Measurements from ENCODE around the gene ATP1A4. TPM values are rescaled to one million over a fixed set of nuclear protein-coding genes. Genes with fewer than 3 reads are reported as not detected.

ATP1A4 gene
- total RNA-seq, 1 donor from 2014 or later: not detected

- Mint-ChIP-seq H3K4me1 (ENCODE audit: low read depth, unreplicated experiment) (peaks cover 15% of the 10 kb centered on the region), H3K4me3 (ENCODE audit: unreplicated experiment) (no peak overlapping the region), H3K9me3 (ENCODE audit: unreplicated experiment) (peaks cover 6% of the 10 kb centered on the region), H3K27me3 (ENCODE audit: unreplicated experiment) (peaks cover 7% of the 10 kb centered on the region), H3K27ac (ENCODE audit: unreplicated experiment) (no peak overlapping the region), H3K36me3 (ENCODE audit: unreplicated experiment) (peaks cover 4% of the 10 kb centered on the region)
- no peak for TF ChIP-seq CTCF (IDR thresholded peaks at IDR 0.05; ENCODE audit: partially characterized antibody, unreplicated experiment)
- DNase-seq: no peak
Observed at GRCh38 chr1:160168016-160168415, 16.6 kb downstream of the ATP1A4 start.

- H3K4me3 Mint-ChIP-seq (ENCODE audit: unreplicated experiment): no peak overlapping the region
- H3K4me1 Mint-ChIP-seq (ENCODE audit: low read depth, unreplicated experiment): peaks cover 15% of the 10 kb centered on the region
- peaks cover 7% of the 10 kb centered on the region for H3K27me3 Mint-ChIP-seq (ENCODE audit: unreplicated experiment)
- no peak for TF ChIP-seq CTCF (IDR thresholded peaks at IDR 0.05; ENCODE audit: partially characterized antibody, unreplicated experiment)
- H3K27ac Mint-ChIP-seq (ENCODE audit: unreplicated experiment): no peak overlapping the region
- peaks cover 4% of the 10 kb centered on the region for H3K36me3 Mint-ChIP-seq (ENCODE audit: unreplicated experiment)
- peaks cover 4% of the 10 kb centered on the region for H3K9me3 Mint-ChIP-seq (ENCODE audit: unreplicated experiment)
- DNase-seq: no peak
Observed at GRCh38 chr1:160168609-160169369, 17.4 kb downstream of the ATP1A4 start.

- Mint-ChIP-seq H3K27me3 (ENCODE audit: unreplicated experiment) (peaks cover 7% of the 10 kb centered on the region), H3K36me3 (ENCODE audit: unreplicated experiment) (peaks cover 4% of the 10 kb centered on the region), H3K4me1 (ENCODE audit: low read depth, unreplicated experiment) (peaks cover 15% of the 10 kb centered on the region), H3K4me3 (ENCODE audit: unreplicated experiment) (no peak overlapping the region), H3K27ac (ENCODE audit: unreplicated experiment) (no peak overlapping the region), H3K9me3 (ENCODE audit: unreplicated experiment) (peaks cover 4% of the 10 kb centered on the region)
- DNase-seq: no peak
- TF ChIP-seq CTCF (IDR thresholded peaks at IDR 0.05; ENCODE audit: partially characterized antibody, unreplicated experiment): no peak
Observed at GRCh38 chr1:160169553-160170399, 18.4 kb downstream of the ATP1A4 start.

GRCh38 chr1:160171354-160171753, 20.0 kb downstream of the ATP1A4 start:
- peaks cover 4% of the 10 kb centered on the region for H3K9me3 Mint-ChIP-seq (ENCODE audit: unreplicated experiment)
- no peak overlapping the region for H3K27ac Mint-ChIP-seq (ENCODE audit: unreplicated experiment)
- peaks cover 15% of the 10 kb centered on the region for H3K4me1 Mint-ChIP-seq (ENCODE audit: low read depth, unreplicated experiment)
- H3K36me3 Mint-ChIP-seq (ENCODE audit: unreplicated experiment): peaks cover 4% of the 10 kb centered on the region
- peaks cover 7% of the 10 kb centered on the region for H3K27me3 Mint-ChIP-seq (ENCODE audit: unreplicated experiment)
- no peak for DNase-seq
- TF ChIP-seq CTCF (IDR thresholded peaks at IDR 0.05; ENCODE audit: partially characterized antibody, unreplicated experiment): no peak
- no peak overlapping the region for H3K4me3 Mint-ChIP-seq (ENCODE audit: unreplicated experiment)

GRCh38 chr1:160171980-160172379, 20.6 kb downstream of the ATP1A4 start:
- peak overlapping the region; percentile 41 for H3K27ac Mint-ChIP-seq (ENCODE audit: unreplicated experiment)
- H3K9me3 Mint-ChIP-seq (ENCODE audit: unreplicated experiment): peaks cover 4% of the 10 kb centered on the region
- H3K4me3 Mint-ChIP-seq (ENCODE audit: unreplicated experiment): no peak overlapping the region
- no peak for DNase-seq
- H3K36me3 Mint-ChIP-seq (ENCODE audit: unreplicated experiment): peaks cover 4% of the 10 kb centered on the region
- peaks cover 15% of the 10 kb centered on the region for H3K4me1 Mint-ChIP-seq (ENCODE audit: low read depth, unreplicated experiment)
- no peak for TF ChIP-seq CTCF (IDR thresholded peaks at IDR 0.05; ENCODE audit: partially characterized antibody, unreplicated experiment)
- peaks cover 5% of the 10 kb centered on the region for H3K27me3 Mint-ChIP-seq (ENCODE audit: unreplicated experiment)
